GM19372 (cell line): Measurements from ENCODE around the gene CEP350.

Experiments
- ATAC-seq: cut with Tn5 transposase; IDR thresholded peaks from one replicate; pipeline ENCODE4 v1.9.1; 2021; ENCODE audit warnings: mild to moderate bottlenecking, low read depth, moderate library complexity; ENCODE audit not compliant: unreplicated experiment

CEP350 gene

DNA sequence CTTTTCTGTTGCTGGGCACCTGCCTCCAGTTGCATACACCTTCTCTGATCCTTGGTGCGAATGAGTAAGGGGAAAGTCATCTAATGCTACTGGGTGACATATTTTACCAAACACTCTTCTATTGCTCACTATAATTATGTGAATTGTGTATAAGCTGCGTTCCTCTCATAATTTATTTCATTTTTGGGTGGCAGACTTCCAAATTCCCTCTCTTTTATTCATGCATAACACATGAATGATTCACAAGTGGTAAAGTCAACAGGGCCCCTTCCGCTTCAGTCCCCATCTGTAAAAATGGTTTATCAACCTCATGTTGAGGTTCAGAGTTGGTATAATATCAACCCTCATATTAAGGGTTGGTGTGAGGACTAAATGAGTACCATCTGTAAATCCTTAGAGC, 196.9 kb downstream of the CEP350 start:
- no peak for ATAC-seq

DNA sequence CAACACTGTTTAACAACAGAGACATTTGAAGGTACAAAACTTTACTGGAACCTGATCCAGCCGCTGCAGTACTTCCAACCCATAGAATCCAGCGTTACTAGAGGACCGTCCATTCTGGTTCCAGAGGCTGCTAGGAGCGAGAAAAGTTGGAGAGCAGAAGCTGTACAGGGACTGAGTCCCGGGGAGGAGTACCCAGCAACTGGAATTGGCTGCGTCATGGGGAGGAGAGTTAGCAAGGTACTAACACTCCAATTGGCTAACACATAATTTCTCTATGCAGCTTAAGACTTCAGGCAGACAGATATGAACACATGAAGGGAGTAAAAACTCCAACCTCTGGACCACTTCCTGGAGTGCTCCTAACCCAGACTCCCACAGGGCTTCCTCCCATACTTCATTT, 198.0 kb downstream of the CEP350 start:
- no peak for ATAC-seq

DNA sequence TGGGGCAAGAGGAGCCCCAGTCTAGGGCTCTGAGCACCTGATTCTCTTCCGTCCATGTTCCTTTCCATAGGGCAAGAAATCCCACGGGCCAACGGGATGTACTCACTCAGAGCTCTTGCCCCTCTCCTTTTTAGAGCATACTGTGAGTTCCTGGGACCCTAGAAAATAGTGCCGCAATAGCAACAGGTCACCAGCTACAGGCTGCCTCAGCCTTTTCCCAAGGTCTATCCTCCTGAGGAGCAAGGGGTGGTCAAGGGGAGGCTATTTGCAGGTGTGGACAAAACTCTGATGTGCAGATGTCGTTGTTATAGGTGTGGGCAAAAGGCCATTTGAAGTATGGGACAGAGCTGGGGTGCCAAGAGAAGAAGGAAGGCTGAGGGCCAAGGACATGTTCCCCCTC, 198.4 kb downstream of the CEP350 start:
- ATAC-seq = no peak

GRCh38 chr1:180154003-180154324, 199.4 kb downstream of the CEP350 start:
- peak; percentile 0 for ATAC-seq

GRCh38 chr1:180154325-180155181, 199.9 kb downstream of the CEP350 start, which contains the start of gene QSOX1:
Gene QSOX1, plus strand, starts transcription at chr1:180154869. Its CDS starts 39 bp downstream, at chr1:180154908.
- peak; percentile 88 for ATAC-seq

DNA sequence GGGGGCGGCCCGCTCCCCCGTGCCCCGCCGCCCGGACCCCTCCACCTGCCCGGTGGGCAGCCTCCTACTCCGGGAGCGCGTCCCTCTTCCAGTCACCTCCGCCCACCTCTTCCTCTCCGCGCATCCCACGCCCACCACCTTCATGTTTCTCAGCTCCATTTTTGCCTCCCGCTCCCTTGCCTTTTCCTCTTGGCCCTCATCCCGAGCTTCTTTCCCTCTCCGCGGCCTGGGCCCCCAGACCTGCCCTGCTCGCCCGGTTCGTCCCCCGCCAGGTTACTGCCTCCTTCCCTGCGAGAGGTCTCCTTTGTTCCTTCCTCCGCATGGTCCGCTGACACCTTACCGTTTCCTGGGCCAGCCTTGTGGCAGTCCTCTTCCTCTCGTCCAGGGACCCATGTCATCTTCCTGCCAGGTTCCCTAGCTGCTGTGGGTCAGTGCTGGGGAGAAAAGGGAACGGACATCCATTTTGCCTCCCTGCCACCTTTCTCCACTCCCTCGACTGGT, 200.6 kb downstream of the CEP350 start:
- no peak for ATAC-seq

GRCh38 chr1:180156201-180156600, 201.6 kb downstream of the CEP350 start:
- ATAC-seq = no peak

DNA sequence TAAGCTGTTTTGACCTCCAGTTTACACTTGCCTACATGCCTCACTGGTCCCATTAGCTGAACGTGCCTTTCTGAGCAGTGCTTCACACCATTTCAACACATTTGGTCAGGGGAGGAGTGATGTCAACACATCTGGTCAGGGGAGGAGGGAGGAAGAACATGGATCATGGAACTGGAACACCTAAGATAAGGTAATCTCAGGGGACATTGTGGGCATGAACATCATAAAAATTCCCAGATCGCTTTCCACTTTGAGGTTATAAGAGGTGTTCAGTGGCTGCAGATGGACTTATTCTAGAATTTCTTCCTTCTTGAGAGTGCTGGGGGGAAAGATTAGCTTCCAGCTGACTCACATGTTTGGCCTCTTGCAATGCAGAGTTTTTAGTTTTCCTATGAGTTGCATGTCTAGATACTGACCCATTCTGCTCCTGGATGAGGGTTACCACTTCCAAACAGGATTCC, 202.1 kb downstream of the CEP350 start:
- ATAC-seq = no peak

GRCh38 chr1:180157108-180157507, 202.5 kb downstream of the CEP350 start:
- no peak for ATAC-seq

DNA sequence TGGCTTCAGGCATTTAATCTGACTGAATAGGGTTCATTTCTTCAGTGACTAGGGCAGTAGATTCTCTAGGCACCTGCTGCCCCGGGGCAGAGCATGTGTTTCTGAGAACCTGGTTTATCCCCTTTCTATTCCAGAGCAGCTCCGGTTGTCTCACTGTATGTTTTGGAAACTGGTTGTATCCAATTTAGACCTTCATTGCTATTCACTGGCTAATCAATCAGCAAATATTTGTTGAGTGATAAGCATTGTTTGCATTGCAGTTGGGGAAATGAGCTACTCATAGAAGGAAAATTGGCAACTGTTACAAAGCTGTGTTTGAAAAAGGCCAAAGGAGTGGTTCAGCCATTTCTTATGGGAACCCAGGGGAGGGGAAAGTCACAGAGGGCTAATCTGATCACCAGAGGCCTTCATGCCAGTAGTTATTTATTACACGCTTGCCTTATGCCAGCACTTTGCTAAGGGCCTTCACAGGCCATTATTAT, 203.0 kb downstream of the CEP350 start:
- no peak for ATAC-seq

DNA sequence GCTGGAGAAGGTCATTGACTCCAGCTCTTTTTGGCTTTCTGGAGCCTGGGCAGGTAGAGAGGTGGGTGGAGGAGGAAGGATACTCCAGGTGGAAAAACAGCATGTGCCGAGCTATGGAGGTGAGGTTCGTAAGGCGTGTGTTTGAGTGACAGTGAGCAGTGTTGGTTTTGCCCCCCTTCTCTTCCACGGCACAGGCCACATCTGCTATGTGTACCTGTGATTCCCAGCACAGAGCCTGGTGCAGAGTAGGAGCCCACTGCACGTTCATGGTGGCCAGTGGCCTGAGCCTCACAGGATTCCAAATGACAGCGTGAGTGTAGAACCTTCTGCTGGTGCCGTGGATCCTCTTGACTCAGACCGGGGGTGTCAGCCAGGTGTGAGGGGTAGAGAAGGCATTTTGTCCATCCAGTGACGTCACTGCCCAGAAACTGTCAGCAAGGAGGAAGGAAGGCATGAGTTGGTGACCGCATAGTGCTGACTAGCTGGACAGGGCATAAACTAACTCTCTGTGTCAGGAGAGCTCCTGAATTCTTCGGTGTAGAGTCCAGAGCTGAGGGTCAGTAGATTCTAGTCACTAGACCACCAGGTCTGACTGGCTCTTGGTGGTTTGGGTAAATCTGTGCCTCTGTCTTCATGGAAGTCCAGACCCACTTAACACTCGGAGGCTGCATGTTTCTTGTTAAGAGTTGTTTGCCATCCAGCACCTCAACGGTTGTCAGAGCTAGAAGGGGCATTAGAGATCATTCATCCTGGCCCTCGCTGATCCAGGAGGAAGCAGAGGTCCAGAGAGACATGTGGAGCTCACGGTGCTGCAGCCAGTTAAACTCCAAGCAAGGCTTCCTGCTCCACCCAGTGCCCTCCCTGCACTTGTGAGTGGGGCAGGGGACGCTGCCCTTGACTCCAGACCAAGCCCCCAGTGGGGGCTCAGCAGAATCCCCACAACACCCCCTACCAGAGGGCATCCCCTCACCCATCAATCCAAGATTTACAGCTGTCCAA, 203.8 kb downstream of the CEP350 start:
- no peak for ATAC-seq

GRCh38 chr1:180160357-180160756, 205.7 kb downstream of the CEP350 start:
- ATAC-seq = no peak

DNA sequence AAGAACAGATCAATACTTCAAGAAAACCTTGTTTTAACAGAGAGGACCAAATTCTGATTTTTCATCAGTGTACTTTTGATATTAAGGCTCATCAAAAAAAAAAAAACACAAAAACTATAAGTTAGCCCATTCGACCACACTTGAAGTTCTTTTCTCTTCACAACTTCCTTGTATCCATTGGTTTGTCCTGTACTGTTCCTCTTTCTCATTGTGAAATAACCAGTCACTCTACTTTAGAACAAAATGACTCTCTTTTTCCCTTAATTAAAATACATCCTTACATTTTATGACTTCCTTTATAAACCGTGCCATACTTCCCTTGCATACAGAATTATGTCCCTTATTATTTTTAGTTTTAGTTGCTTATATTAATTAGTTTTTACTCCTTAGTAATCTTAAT, 208.4 kb downstream of the CEP350 start:
- no peak for ATAC-seq
